Endothelial cell of umbilical vein (primary cell): ENCODE results near the gene ETV6. TPM values are rescaled to one million over a fixed set of nuclear protein-coding genes. Genes with fewer than 3 reads are reported as not detected.

Experiments
- BruUV-seq: library from RNA; stranded (reverse); fragments of 400-500 nt; replicated peaks from 2 replicates; lab custom pipeline; 2021; lab: Mats Ljungman, UMichigan
- CTCF ChIA-PET: fragments of 300-600, 350-600 bp; sonication (Branson Sonifier 250); formaldehyde crosslinking; loops from one replicate; lab custom pipeline; 2021; ENCODE audit warnings: antibody characterized with exemption, inconsistent platforms; lab: Charles Lee
- POLR2A ChIA-PET: fragments of 300-600, 350-600 bp; sonication (Branson Sonifier 250); formaldehyde crosslinking; loops from one replicate; lab custom pipeline; 2021; ENCODE audit warnings: antibody characterized with exemption, inconsistent platforms; lab: Charles Lee
- DNase-seq: peaks from one replicate; pipeline ENCODE4 v3.0.0-alpha.2; 2011; ENCODE audit warnings: low read depth, low spot score
- FAIRE-seq: peaks from 2 replicates; lab custom pipeline; 2011; peaks lifted over from hg19 to GRCh38; lab: Jason Lieb, UNC
- H2AFZ ChIP-seq: 2 replicates; pipeline ENCODE4 v1.6.0; 2012; ENCODE audit warnings: low read depth, low read length, control low read depth, inconsistent platforms
- H3K27ac ChIP-seq: 2 replicates; pipeline ENCODE4 v1.5.1; 2011; ENCODE audit warnings: low read depth, mild to moderate bottlenecking, control low read depth, low read length, moderate library complexity; ENCODE audit not compliant: insufficient read depth
- H3K27me3 ChIP-seq, 2 experiments: 2 replicates each; pipeline versions ENCODE4 v1.6.0 to v1.6.1; 2011; ENCODE audit warnings: low read length in 2 of 2, mixed read lengths in 1 of 2; ENCODE audit not compliant: control insufficient read depth in 2 of 2, insufficient read depth in 2 of 2
- H3K36me3 ChIP-seq, 2 experiments: 2 replicates in 1 of 2; 3 replicates in 1 of 2; pipeline ENCODE4 v1.5.1; 2011; ENCODE audit warnings: low read length in 2 of 2, mild to moderate bottlenecking in 1 of 2, moderate library complexity in 1 of 2; ENCODE audit not compliant: control insufficient read depth in 2 of 2, insufficient read depth in 2 of 2; ENCODE audit errors: extremely low read depth in 1 of 2
- H3K4me1 ChIP-seq: 3 replicates; pipeline ENCODE4 v1.5.1; 2011; ENCODE audit warnings: mild to moderate bottlenecking, low read length; ENCODE audit not compliant: control insufficient read depth, insufficient read depth; ENCODE audit errors: extremely low read depth
- H3K4me2 ChIP-seq: 2 replicates; pipeline ENCODE4 v1.6.1; 2011; ENCODE audit warnings: low read length, control low read depth, mixed read lengths; ENCODE audit not compliant: insufficient read depth
- H3K4me3 ChIP-seq, 3 experiments: fragments of 200-600 bp in 1 of 3; sonication (generic), shearing (Covaris generic) in 1 of 3; replicated peaks in 1 of 3; 2 replicates each; pipeline ENCODE4 v1.5.1; 2011 to 2016; ENCODE audit warnings: control low read depth in 3 of 3, low read length in 3 of 3, mild to moderate bottlenecking in 2 of 3, inconsistent platforms in 1 of 3, low read depth in 1 of 3, moderate library complexity in 1 of 3; ENCODE audit not compliant: insufficient read depth in 1 of 3
- H3K79me2 ChIP-seq: 2 replicates; pipeline ENCODE4 v1.6.0; 2012; ENCODE audit warnings: low read length, inconsistent platforms; ENCODE audit not compliant: control insufficient read depth, insufficient read depth
- H3K9ac ChIP-seq: replicated peaks from 2 replicates; pipeline ENCODE3; 2011; ENCODE audit warnings: low read length, control low read depth; ENCODE audit not compliant: insufficient read depth; ENCODE audit errors: extremely low read depth
- H3K9me1 ChIP-seq: replicated peaks from 3 replicates; pipeline ENCODE4 v1.6.0; 2011; ENCODE audit warnings: mild to moderate bottlenecking, low read length; ENCODE audit not compliant: control insufficient read depth, insufficient read depth; ENCODE audit errors: extremely low read depth
- H3K9me3 ChIP-seq: replicated peaks from 2 replicates; pipeline ENCODE4 v1.5.1; 2012; ENCODE audit warnings: low read length, inconsistent platforms; ENCODE audit not compliant: control insufficient read depth, insufficient read depth
- H4K20me1 ChIP-seq: replicated peaks from 2 replicates; pipeline ENCODE3; 2011; ENCODE audit warnings: mild to moderate bottlenecking, low read length; ENCODE audit not compliant: control insufficient read depth, insufficient read depth; ENCODE audit errors: extremely low read depth
- EZH2 ChIP-seq: IDR thresholded peaks from 2 replicates; pipeline ENCODE4 v1.6.1; 2012; ENCODE audit warnings: borderline replicate concordance, low read depth, mild to moderate bottlenecking, moderate library complexity, low read length, inconsistent platforms; ENCODE audit not compliant: severe bottlenecking
- FOS ChIP-seq: IDR thresholded peaks from 2 replicates; pipeline ENCODE4 v1.6.1; 2011; ENCODE audit warnings: mild to moderate bottlenecking, low read length, moderate library complexity, borderline replicate concordance; ENCODE audit not compliant: insufficient read depth
- GATA2 ChIP-seq: IDR thresholded peaks from 2 replicates; pipeline ENCODE4 v1.7.0; 2011; ENCODE audit warnings: low read depth, mild to moderate bottlenecking, moderate library complexity, mixed read lengths, low read length; ENCODE audit not compliant: insufficient read length, insufficient read depth
- JUN ChIP-seq: IDR thresholded peaks from 2 replicates; pipeline ENCODE4 v1.6.1; 2011; ENCODE audit warnings: borderline replicate concordance, low read depth; ENCODE audit not compliant: insufficient read length, insufficient read depth
- MYC ChIP-seq: IDR thresholded peaks from one replicate; pipeline ENCODE4 v1.6.1; 2011; ENCODE audit warnings: mild to moderate bottlenecking, low read depth, low read length
- POLR2A ChIP-seq: IDR thresholded peaks from 2 replicates; pipeline ENCODE4 v1.6.1; 2012; ENCODE audit warnings: low read depth, mild to moderate bottlenecking, control low read depth, low read length
- POLR2AphosphoS5 ChIP-seq: IDR thresholded peaks from 2 replicates; pipeline ENCODE4 v1.6.1; 2012; ENCODE audit warnings: low read depth, mild to moderate bottlenecking, control low read depth, low read length, moderate library complexity; ENCODE audit not compliant: insufficient read depth
- dilution Hi-C: fragments of 300-500 bp; cut with MboI; formaldehyde crosslinking; loops from one replicate; pipeline ENCODE4 v1.15.0; 2019; ENCODE audit warnings: low sequenced_read_pairs; ENCODE audit not compliant: extremely low pct_ligation_motif_present
- intact Hi-C: fragments of 100-400 bp; cut with micrococcal nuclease; formaldehyde crosslinking; loops from one replicate; pipeline ENCODE4 v1.10.0; 2022
- polyA plus RNA-seq, 4 experiments: library from polyadenylated mRNA; depleted of rRNA in 3 of 4; stranded (reverse) in 3 of 4; unstranded in 1 of 4; fragments of >200 nt; gene quantifications; 2 replicates each; pipeline versions ENCODE4 v1.2.1 to v1.2.3, GENCODE V29; 2011 to 2012; ENCODE audit warnings: missing spikeins in 1 of 4
- total RNA-seq: library from RNA; stranded (reverse); gene quantifications from 2 replicates; pipeline ENCODE4 v1.2.3, GENCODE V29; 2021
- TF ChIP-seq, protein P1 (sequence below), 2 donors: IDR thresholded peaks; 1 replicate in 1 of 2; 2 replicates in 1 of 2; pipeline ENCODE4 v1.5.1; 2011; ENCODE audit warnings: low read length in 2 of 2, mild to moderate bottlenecking in 2 of 2, moderate library complexity in 2 of 2, control low read depth in 1 of 2, inconsistent platforms in 1 of 2, low read depth in 1 of 2; ENCODE audit not compliant: insufficient read depth in 1 of 2; ENCODE audit errors: extremely low read depth in 1 of 2
- TF ChIP-seq, protein P2 (sequence below): IDR thresholded peaks from 2 replicates; pipeline ENCODE4 v1.6.1; 2011; ENCODE audit not compliant: insufficient read depth, insufficient read length

ETV6 gene
- total and polyA plus RNA-seq, 2 donors (not counting 3 experiments of a cell fraction or from before 2014, with no cell fraction given) = 15.9 to 57.1 TPM

DNA sequence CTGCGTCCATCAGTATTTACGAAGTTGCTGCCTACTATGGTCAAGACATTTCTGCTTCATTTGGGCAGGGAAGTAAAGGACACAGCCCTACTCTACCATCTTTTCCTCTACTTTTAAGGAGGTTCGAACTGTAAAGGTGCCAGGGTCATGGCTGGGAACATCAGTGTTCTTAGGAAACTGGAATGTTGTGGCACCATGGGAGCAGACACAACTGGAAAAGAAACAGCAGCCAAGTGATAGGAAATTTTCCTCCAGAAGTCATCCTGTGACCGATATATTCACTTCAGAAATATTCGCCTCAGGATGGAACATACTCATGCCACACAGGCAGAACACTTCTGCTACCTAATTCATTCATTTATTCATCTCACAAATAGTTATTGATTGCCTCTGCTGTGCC, 104.4 kb downstream of the ETV6 start:
- no peak for DNase-seq
- Histone ChIP-seq H3K9ac (no peak overlapping the region), H3K79me2 (peaks cover 22% of the 10 kb centered on the region), H3K4me1 (peaks cover 7% of the 10 kb centered on the region), H2AFZ (no peak overlapping the region), H3K27me3 (no peaks in the 10 kb centered on the region), H4K20me1 (no peaks in the 10 kb centered on the region), H3K36me3 (peaks cover 0 to 23% of the 10 kb centered on the region in 2 experiments), H3K4me2 (no peak overlapping the region), H3K27ac (no peak overlapping the region), H3K9me1 (no peaks in the 10 kb centered on the region), H3K4me3 (no peak overlapping the region), H3K9me3 (no peaks in the 10 kb centered on the region)
- dilution Hi-C loops = no loop called here
- ChIA-PET POLR2A (no interaction called here), CTCF (no interaction called here)
- intact Hi-C loops = no loop called here
- FAIRE-seq = no peak
- no peak for TF ChIP-seq FOS
- TF ChIP-seq POLR2A = no peak
- TF ChIP-seq JUN = no peak
- TF ChIP-seq, protein P1, sequence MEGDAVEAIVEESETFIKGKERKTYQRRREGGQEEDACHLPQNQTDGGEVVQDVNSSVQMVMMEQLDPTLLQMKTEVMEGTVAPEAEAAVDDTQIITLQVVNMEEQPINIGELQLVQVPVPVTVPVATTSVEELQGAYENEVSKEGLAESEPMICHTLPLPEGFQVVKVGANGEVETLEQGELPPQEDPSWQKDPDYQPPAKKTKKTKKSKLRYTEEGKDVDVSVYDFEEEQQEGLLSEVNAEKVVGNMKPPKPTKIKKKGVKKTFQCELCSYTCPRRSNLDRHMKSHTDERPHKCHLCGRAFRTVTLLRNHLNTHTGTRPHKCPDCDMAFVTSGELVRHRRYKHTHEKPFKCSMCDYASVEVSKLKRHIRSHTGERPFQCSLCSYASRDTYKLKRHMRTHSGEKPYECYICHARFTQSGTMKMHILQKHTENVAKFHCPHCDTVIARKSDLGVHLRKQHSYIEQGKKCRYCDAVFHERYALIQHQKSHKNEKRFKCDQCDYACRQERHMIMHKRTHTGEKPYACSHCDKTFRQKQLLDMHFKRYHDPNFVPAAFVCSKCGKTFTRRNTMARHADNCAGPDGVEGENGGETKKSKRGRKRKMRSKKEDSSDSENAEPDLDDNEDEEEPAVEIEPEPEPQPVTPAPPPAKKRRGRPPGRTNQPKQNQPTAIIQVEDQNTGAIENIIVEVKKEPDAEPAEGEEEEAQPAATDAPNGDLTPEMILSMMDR (IDR thresholded peaks at IDR 0.05; ENCODE audit: extremely low read depth in 1 of 2, insufficient read depth in 1 of 2, low read depth in 1 of 2, low read length in 2 of 2) = no peak
- TF ChIP-seq GATA2 = no peak
- TF ChIP-seq EZH2 = no peak
- BruUV-seq = no TSS peak

DNA sequence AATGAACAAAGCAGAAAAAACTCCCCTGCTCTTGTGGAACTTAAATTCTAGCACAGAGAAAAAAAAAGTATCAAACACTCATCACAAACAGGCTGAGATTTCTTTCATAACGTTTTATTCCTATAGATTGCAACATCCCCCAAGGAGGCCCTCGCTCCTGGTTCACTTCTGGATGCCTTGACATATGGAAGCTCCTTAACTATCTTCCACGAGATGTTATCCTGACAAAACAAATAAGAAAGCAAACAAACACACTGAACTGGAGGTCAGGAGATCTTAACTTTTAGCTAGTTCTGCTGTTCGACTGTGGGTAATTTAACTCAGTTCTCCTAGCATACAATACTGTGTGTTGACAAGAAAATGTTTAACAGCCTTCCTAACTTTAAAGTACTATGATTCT, 104.8 kb downstream of the ETV6 start:
- TF ChIP-seq POLR2A = no peak
- no peak for TF ChIP-seq EZH2
- TF ChIP-seq GATA2 = no peak
- TF ChIP-seq, protein P2, sequence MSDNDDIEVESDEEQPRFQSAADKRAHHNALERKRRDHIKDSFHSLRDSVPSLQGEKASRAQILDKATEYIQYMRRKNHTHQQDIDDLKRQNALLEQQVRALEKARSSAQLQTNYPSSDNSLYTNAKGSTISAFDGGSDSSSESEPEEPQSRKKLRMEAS = no peak
- TF ChIP-seq, protein P1 (IDR thresholded peaks at IDR 0.05; ENCODE audit: extremely low read depth in 1 of 2, insufficient read depth in 1 of 2, low read depth in 1 of 2, low read length in 2 of 2) = no peak
- TF ChIP-seq MYC = no peak
- TF ChIP-seq JUN = no peak
- no peak for TF ChIP-seq FOS
- no peak for TF ChIP-seq POLR2AphosphoS5
- peaks cover 19% of the 10 kb centered on the region for H3K79me2 ChIP-seq
- H3K27me3 ChIP-seq = no peaks in the 10 kb centered on the region
- no peaks in the 10 kb centered on the region for H3K9me1 ChIP-seq
- H3K9me3 ChIP-seq = no peaks in the 10 kb centered on the region
- dilution Hi-C loops (no loop called here), intact Hi-C loops (no loop called here)
- no peaks in the 10 kb centered on the region for H4K20me1 ChIP-seq
- no peak for FAIRE-seq
- peaks cover 11% of the 10 kb centered on the region for H3K4me1 ChIP-seq
- no peak for DNase-seq
- no TSS peak for BruUV-seq
- no peak overlapping the region for H3K4me3 ChIP-seq
- H3K9ac ChIP-seq = no peak overlapping the region
- ChIA-PET POLR2A (no interaction called here), CTCF (interaction anchor here (1.5 kb wide), 1 partner anchor 279 kb away, joined by 3 read pairs; no protein-coding TSS in a partner anchor)
- no peak overlapping the region for H2AFZ ChIP-seq
- no peak overlapping the region for H3K4me2 ChIP-seq
- peaks cover 0 to 23% of the 10 kb centered on the region in 2 experiments for H3K36me3 ChIP-seq
- no peak overlapping the region for H3K27ac ChIP-seq
